Endothelial cell (in vitro differentiated cells): ENCODE results near the gene IL31RA. TPM values are rescaled to one million over a fixed set of nuclear protein-coding genes. Genes with fewer than 3 reads are reported as not detected.

ENCODE experiments used
- DNase-seq: peaks from one replicate; pipeline ENCODE4 v3.0.0; 2021; ENCODE audit warnings: low spot score
- H3K27ac Mint-ChIP-seq: one replicate; pipeline ENCODE4 v1.8.0; 2021; ENCODE audit warnings: mixed read lengths, inconsistent platforms; ENCODE audit not compliant: unreplicated experiment
- H3K27me3 Mint-ChIP-seq: one replicate; pipeline ENCODE4 v1.8.0; 2021; ENCODE audit warnings: mild to moderate bottlenecking, moderate library complexity, mixed read lengths, inconsistent platforms; ENCODE audit not compliant: unreplicated experiment
- H3K36me3 Mint-ChIP-seq: one replicate; pipeline ENCODE4 v1.8.0; 2021; ENCODE audit warnings: mild to moderate bottlenecking, low read depth, mixed read lengths, inconsistent platforms; ENCODE audit not compliant: unreplicated experiment
- H3K4me1 Mint-ChIP-seq: one replicate; pipeline ENCODE4 v1.8.0; 2021; ENCODE audit warnings: mild to moderate bottlenecking, mixed read lengths, inconsistent platforms; ENCODE audit not compliant: unreplicated experiment
- H3K4me3 Mint-ChIP-seq: one replicate; pipeline ENCODE4 v1.8.0; 2021; ENCODE audit warnings: mild to moderate bottlenecking, mixed read lengths, inconsistent platforms; ENCODE audit not compliant: unreplicated experiment
- H3K9me3 Mint-ChIP-seq: one replicate; pipeline ENCODE4 v1.8.0; 2021; ENCODE audit warnings: mixed read lengths, inconsistent platforms; ENCODE audit not compliant: unreplicated experiment
- total RNA-seq: library from RNA; stranded (reverse); fragmentation: NEBNext Ultra II Directional; extraction: Animal tissue kit (Norgen Biotek cat#: 25700); gene quantifications from one replicate; pipeline ENCODE4 v1.2.1, GENCODE V29; 2021; ENCODE audit not compliant: unreplicated experiment
- TF ChIP-seq, protein P1 (sequence below): fragments of 200-600 bp; sonication (generic); IDR thresholded peaks from one replicate; pipeline ENCODE4 v1.5.0; 2021; ENCODE audit warnings: antibody characterized with exemption; ENCODE audit not compliant: unreplicated experiment

The IL31RA gene
- total RNA-seq, 1 donor from 2014 or later: 0.82 TPM

DNA sequence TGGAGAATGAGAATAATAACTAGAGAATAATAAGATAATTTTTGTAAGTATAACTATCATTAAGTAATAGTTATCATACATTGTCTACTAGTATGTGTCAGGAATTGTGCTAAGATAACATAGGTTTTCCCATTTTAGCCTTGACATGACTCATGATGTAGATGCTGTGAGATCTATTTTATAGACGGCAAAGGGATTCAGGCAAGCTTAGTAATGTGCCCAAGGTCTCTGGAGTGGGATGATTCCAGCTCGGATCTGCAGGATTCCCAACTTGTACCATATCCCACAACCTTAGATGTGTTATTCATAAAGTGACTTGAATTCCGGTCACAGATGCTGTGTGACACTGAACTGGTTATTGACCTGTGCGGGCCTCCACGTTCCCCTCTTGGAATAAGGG lies 51.5 kb downstream of the IL31RA start:
- no peaks in the 10 kb centered on the region for H3K36me3 Mint-ChIP-seq
- no peak overlapping the region for H3K27ac Mint-ChIP-seq
- no peaks in the 10 kb centered on the region for H3K27me3 Mint-ChIP-seq
- H3K4me1 Mint-ChIP-seq: no peaks in the 10 kb centered on the region
- no peak for DNase-seq
- TF ChIP-seq, protein P1, sequence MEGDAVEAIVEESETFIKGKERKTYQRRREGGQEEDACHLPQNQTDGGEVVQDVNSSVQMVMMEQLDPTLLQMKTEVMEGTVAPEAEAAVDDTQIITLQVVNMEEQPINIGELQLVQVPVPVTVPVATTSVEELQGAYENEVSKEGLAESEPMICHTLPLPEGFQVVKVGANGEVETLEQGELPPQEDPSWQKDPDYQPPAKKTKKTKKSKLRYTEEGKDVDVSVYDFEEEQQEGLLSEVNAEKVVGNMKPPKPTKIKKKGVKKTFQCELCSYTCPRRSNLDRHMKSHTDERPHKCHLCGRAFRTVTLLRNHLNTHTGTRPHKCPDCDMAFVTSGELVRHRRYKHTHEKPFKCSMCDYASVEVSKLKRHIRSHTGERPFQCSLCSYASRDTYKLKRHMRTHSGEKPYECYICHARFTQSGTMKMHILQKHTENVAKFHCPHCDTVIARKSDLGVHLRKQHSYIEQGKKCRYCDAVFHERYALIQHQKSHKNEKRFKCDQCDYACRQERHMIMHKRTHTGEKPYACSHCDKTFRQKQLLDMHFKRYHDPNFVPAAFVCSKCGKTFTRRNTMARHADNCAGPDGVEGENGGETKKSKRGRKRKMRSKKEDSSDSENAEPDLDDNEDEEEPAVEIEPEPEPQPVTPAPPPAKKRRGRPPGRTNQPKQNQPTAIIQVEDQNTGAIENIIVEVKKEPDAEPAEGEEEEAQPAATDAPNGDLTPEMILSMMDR: no peak
- no peak overlapping the region for H3K4me3 Mint-ChIP-seq
- no peaks in the 10 kb centered on the region for H3K9me3 Mint-ChIP-seq

DNA sequence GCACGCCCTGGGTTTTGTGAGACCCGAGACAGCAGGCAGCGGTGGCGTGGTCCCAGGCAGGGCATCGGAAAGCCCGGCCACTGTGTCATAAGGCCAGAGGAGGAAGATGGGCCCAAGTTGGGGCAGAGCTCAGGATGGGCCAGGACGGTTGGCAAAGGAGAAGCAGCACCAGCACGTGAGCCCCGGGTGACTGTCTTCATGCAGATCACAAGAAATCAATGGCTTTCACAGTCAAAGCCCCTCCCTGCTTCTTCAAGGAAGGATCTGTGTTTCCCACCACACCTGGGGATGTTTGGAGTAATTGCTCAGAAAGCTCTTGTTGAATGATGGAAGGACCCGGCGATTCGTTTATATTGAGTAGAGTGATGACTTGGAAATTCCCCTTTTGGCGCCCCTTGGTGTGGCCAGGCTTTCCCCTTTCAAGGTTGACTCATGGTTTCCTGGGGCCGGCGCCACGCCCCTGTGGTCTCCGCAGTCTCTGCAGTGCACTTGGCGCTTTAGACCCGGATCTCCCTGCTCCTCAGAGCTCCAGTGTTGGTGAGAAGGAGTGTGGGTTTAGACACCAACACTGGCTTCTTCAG lies 52.1 kb downstream of the IL31RA start:
- H3K36me3 Mint-ChIP-seq: no peaks in the 10 kb centered on the region
- no peak overlapping the region for H3K27ac Mint-ChIP-seq
- H3K4me1 Mint-ChIP-seq: no peaks in the 10 kb centered on the region
- no peaks in the 10 kb centered on the region for H3K27me3 Mint-ChIP-seq
- H3K4me3 Mint-ChIP-seq: no peak overlapping the region
- DNase-seq: no peak
- no peaks in the 10 kb centered on the region for H3K9me3 Mint-ChIP-seq
- TF ChIP-seq, protein P1: no peak

DNA sequence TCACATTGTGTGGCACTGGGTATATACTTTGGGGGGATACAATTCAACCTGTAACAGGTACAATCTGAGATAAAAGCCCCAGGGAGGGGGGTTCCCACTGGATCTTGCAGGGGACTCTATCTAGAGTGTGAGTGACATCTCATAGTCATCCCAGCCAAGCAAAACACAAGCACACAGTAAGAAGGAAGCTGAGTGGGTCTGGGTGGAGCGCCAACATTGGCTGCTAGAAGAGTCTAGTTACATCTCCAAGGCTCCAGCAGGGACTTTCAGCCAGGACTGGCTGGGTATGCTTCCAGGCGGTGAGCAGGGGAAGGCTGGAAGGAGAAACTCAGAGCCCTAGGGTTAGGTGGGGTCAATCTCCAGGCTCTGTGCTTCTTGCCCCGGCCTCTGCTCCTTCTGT lies 53.0 kb downstream of the IL31RA start:
- H3K27ac Mint-ChIP-seq: no peak overlapping the region
- no peak for DNase-seq
- no peaks in the 10 kb centered on the region for H3K9me3 Mint-ChIP-seq
- TF ChIP-seq, protein P1: no peak
- no peaks in the 10 kb centered on the region for H3K36me3 Mint-ChIP-seq
- no peaks in the 10 kb centered on the region for H3K4me1 Mint-ChIP-seq
- no peaks in the 10 kb centered on the region for H3K27me3 Mint-ChIP-seq
- H3K4me3 Mint-ChIP-seq: no peak overlapping the region

DNA sequence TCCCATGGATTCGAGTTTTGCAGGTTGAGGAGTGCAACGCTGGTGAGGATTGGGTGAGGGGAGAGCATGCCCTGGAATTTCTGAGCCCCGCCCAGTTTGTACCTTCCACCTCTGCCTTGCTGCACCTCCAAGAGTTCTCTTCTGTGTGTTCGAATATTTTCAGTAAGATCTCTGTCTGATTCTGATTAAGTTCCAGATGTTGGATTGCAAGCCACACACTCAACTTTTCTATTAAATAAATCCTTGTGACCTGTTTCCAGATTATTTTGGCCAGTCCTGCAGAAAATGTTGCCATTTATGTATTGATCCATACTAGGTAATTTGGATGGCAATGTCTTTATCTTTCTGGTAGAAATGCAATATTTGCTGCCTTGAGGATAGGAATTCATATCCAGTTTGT lies 54.1 kb downstream of the IL31RA start:
- Mint-ChIP-seq H3K27me3 (no peaks in the 10 kb centered on the region), H3K36me3 (no peaks in the 10 kb centered on the region), H3K4me3 (no peak overlapping the region), H3K9me3 (no peaks in the 10 kb centered on the region), H3K4me1 (no peaks in the 10 kb centered on the region), H3K27ac (no peak overlapping the region)
- no peak for DNase-seq
- TF ChIP-seq, protein P1: no peak

DNA sequence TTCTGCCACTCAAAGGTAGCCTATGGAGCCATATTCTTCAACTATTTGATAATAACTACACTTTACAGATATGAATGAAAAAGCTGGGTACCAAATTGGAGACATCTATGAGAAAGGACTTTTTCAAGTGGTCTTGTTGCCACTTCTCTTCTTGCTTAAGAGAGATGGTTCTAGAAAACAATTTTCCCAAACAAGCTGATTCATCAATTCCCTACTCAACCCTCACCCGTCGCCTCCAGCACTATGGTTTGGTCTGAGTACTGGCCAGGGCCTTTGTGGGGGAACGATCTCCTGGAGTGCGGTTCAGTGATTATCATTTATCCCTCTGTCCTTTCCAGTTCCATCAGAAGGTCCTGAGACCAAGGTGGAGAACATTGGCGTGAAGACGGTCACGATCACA lies 56.8 kb downstream of the IL31RA start:
- Mint-ChIP-seq H3K4me1 (no peaks in the 10 kb centered on the region), H3K27ac (no peak overlapping the region), H3K27me3 (no peaks in the 10 kb centered on the region), H3K9me3 (no peaks in the 10 kb centered on the region), H3K4me3 (no peak overlapping the region), H3K36me3 (no peaks in the 10 kb centered on the region)
- DNase-seq: no peak
- TF ChIP-seq, protein P1: no peak
